H9 (cell line): ENCODE results near the gene SLC16A3. TPM values are rescaled to one million over a fixed set of nuclear protein-coding genes. Genes with fewer than 3 reads are reported as not detected.

Experiments used
- DNase-seq: peaks from one replicate; pipeline ENCODE4 v3.0.0-alpha.2; 2017
- H2AFZ ChIP-seq: one replicate; pipeline ENCODE4 v1.6.1; 2013; ENCODE audit warnings: mild to moderate bottlenecking, low read length, control low read depth, moderate library complexity
- H2AK5ac ChIP-seq: 2 replicates; pipeline ENCODE4 v1.6.1; 2013; ENCODE audit warnings: low read length, control low read depth, mixed read lengths; ENCODE audit not compliant: insufficient read length
- H2BK120ac ChIP-seq: one replicate; pipeline ENCODE4 v1.6.1; 2013; ENCODE audit warnings: low read depth, mild to moderate bottlenecking, low read length, control low read depth, inconsistent platforms; ENCODE audit not compliant: poor library complexity, severe bottlenecking
- H2BK12ac ChIP-seq: 2 replicates; pipeline ENCODE4 v1.6.1; 2013; ENCODE audit warnings: low read length, control low read depth, mixed read lengths, low read depth; ENCODE audit not compliant: insufficient read length
- H2BK15ac ChIP-seq: 2 replicates; pipeline ENCODE4 v1.6.1; 2013; ENCODE audit warnings: low read depth, low read length, control low read depth
- H2BK20ac ChIP-seq: one replicate; pipeline ENCODE4 v1.6.1; 2013; ENCODE audit warnings: low read depth, mild to moderate bottlenecking, low read length, control low read depth, inconsistent platforms; ENCODE audit not compliant: poor library complexity, severe bottlenecking
- H2BK5ac ChIP-seq: 2 replicates; pipeline ENCODE4 v1.6.1; 2013; ENCODE audit warnings: low read length, control low read depth, mixed read lengths; ENCODE audit not compliant: insufficient read length
- H3K14ac ChIP-seq: 2 replicates; pipeline ENCODE4 v1.6.1; 2013; ENCODE audit warnings: low read length, control low read depth; ENCODE audit not compliant: insufficient read depth
- H3K18ac ChIP-seq: 2 replicates; pipeline ENCODE4 v1.6.1; 2013; ENCODE audit warnings: low read depth, mild to moderate bottlenecking, mixed read lengths, low read length, control low read depth; ENCODE audit not compliant: insufficient read length
- H3K23ac ChIP-seq: 2 replicates; pipeline ENCODE4 v1.6.1; 2013; ENCODE audit warnings: low read length, control low read depth, mixed read lengths, low read depth; ENCODE audit not compliant: insufficient read length
- H3K23me2 ChIP-seq: 2 replicates; pipeline ENCODE4 v1.6.1; 2013; ENCODE audit warnings: low read depth, mild to moderate bottlenecking, mixed read lengths, low read length, control low read depth; ENCODE audit not compliant: insufficient read length, poor library complexity, severe bottlenecking
- H3K27ac ChIP-seq: 2 replicates; pipeline ENCODE4 v1.5.1; 2013; ENCODE audit warnings: low read length, control low read depth, mixed read lengths, low read depth; ENCODE audit not compliant: insufficient read length
- H3K27me3 ChIP-seq: 2 replicates; pipeline ENCODE4 v1.6.1; 2013; ENCODE audit warnings: low read length, control low read depth, inconsistent platforms; ENCODE audit not compliant: insufficient read depth
- H3K4ac ChIP-seq: 2 replicates; pipeline ENCODE4 v1.6.1; 2013; ENCODE audit warnings: low read depth, mild to moderate bottlenecking, control low read depth, inconsistent platforms, low read length, moderate library complexity
- H3K4me1 ChIP-seq: 2 replicates; pipeline ENCODE4 v1.6.1; 2013; ENCODE audit warnings: low read length, control low read depth, inconsistent platforms; ENCODE audit not compliant: insufficient read depth
- H3K4me2 ChIP-seq: 2 replicates; pipeline ENCODE4 v1.6.1; 2013; ENCODE audit warnings: low read length, control low read depth, mixed read lengths; ENCODE audit not compliant: insufficient read length, insufficient read depth
- H3K56ac ChIP-seq: 2 replicates; pipeline ENCODE4 v1.6.1; 2013; ENCODE audit warnings: low read depth, mild to moderate bottlenecking, mixed read lengths, low read length, control low read depth; ENCODE audit not compliant: insufficient read length
- H3K79me1 ChIP-seq: 2 replicates; pipeline ENCODE4 v1.6.1; 2013; ENCODE audit warnings: low read depth, mild to moderate bottlenecking, moderate library complexity, low read length, control low read depth, inconsistent platforms; ENCODE audit not compliant: insufficient read depth, poor library complexity, severe bottlenecking
- H3K79me2 ChIP-seq: 2 replicates; pipeline ENCODE4 v1.6.1; 2013; ENCODE audit warnings: low read length, control low read depth, inconsistent platforms; ENCODE audit not compliant: insufficient read depth
- H3K9ac ChIP-seq: 2 replicates; pipeline ENCODE4 v1.6.1; 2013; ENCODE audit warnings: low read length, control low read depth, mixed read lengths; ENCODE audit not compliant: insufficient read length; ENCODE audit errors: extremely low read depth
- H3K9me3 ChIP-seq: one replicate; pipeline ENCODE4 v1.6.1; 2013; ENCODE audit warnings: low read depth, low read length, inconsistent platforms; ENCODE audit not compliant: control insufficient read depth
- H3T11ph ChIP-seq: one replicate; pipeline ENCODE4 v1.6.1; 2013; ENCODE audit warnings: mild to moderate bottlenecking, low read length, control low read depth, inconsistent platforms
- H4K20me1 ChIP-seq: one replicate; pipeline ENCODE4 v1.6.1; 2013; ENCODE audit not compliant: control insufficient read depth, insufficient read length, insufficient read depth
- H4K5ac ChIP-seq: 2 replicates; pipeline ENCODE4 v1.6.1; 2013; ENCODE audit warnings: low read depth, mild to moderate bottlenecking, mixed read lengths, low read length, control low read depth; ENCODE audit not compliant: insufficient read length
- H4K8ac ChIP-seq: replicated peaks from 2 replicates; pipeline ENCODE4 v1.6.1; 2013; ENCODE audit warnings: low read length, control low read depth, mixed read lengths, low read depth; ENCODE audit not compliant: insufficient read length
- H4K91ac ChIP-seq: 2 replicates; pipeline ENCODE4 v1.6.1; 2013; ENCODE audit warnings: low read depth, mild to moderate bottlenecking, moderate library complexity, mixed read lengths, low read length, control low read depth; ENCODE audit not compliant: insufficient read length
- H3K27ac Mint-ChIP-seq, 3 experiments: 2 replicates in 2 of 3; 3 replicates in 1 of 3; pipeline ENCODE4 v1.8.0; 2020 to 2021; ENCODE audit warnings: mixed read lengths in 3 of 3, mild to moderate bottlenecking in 1 of 3, moderate library complexity in 1 of 3
- H3K27me3 Mint-ChIP-seq: 2 replicates; pipeline ENCODE4 v1.8.0; 2021; ENCODE audit warnings: low read depth, mild to moderate bottlenecking, moderate library complexity, mixed read lengths
- H3K36me3 Mint-ChIP-seq, 3 experiments: 2 replicates in 2 of 3; 3 replicates in 1 of 3; pipeline ENCODE4 v1.8.0; 2020 to 2021; ENCODE audit warnings: low read depth in 3 of 3, mixed read lengths in 3 of 3; ENCODE audit not compliant: insufficient read depth in 1 of 3
- H3K4me1 Mint-ChIP-seq, 2 experiments: 2 replicates each; pipeline ENCODE4 v1.8.0; 2020; ENCODE audit warnings: mixed read lengths in 2 of 2
- H3K4me3 Mint-ChIP-seq, 2 experiments: 2 replicates in 1 of 2; 3 replicates in 1 of 2; pipeline ENCODE4 v1.8.0; 2020 to 2021; ENCODE audit warnings: mild to moderate bottlenecking in 2 of 2, mixed read lengths in 2 of 2, moderate library complexity in 1 of 2
- H3K9me3 Mint-ChIP-seq, 2 experiments: 2 replicates in 1 of 2; 3 replicates in 1 of 2; pipeline ENCODE4 v1.8.0; 2020; ENCODE audit warnings: mild to moderate bottlenecking in 2 of 2, mixed read lengths in 2 of 2, moderate library complexity in 1 of 2
- WGBS: extraction: QIAGEN DNeasy Blood & Tissue Kit; methylation state at CpG from one replicate; pipeline ENCODE4 v1.1.7; 2013; ENCODE audit warnings: missing lambda C conversion rate, low lambda C conversion rate, mixed read lengths; ENCODE audit not compliant: insufficient read length; ENCODE audit errors: extremely low coverage; 5-methylcytosine and 5-hydroxymethylcytosine counted together
- total RNA-seq: library from RNA; stranded (reverse); gene quantifications from 2 replicates; pipeline ENCODE4 v1.2.1, GENCODE V29; 2021
- TF ChIP-seq, protein P1 (sequence below): fragments of 200-600 bp; sonication (generic); conservative IDR thresholded peaks from 3 replicates; pipeline ENCODE4 v1.8.0; 2021; ENCODE audit warnings: antibody characterized with exemption, mild to moderate bottlenecking

Gene SLC16A3
- total RNA-seq, 1 experiment from 2014 or later = 28.4 TPM

GRCh38 chr17:82195675-82196672 lies 32.9 kb upstream of the SLC16A3 start:
- no CpG with 5 or more reads among the region's 25 CpGs for WGBS
- H2BK120ac ChIP-seq = no peak overlapping the region
- no peaks in the 10 kb centered on the region for H3K23me2 ChIP-seq
- Mint-ChIP-seq H3K27me3 (peaks cover 4% of the 10 kb centered on the region), H3K9me3 (no peaks in the 10 kb centered on the region), H3K4me1 (no peaks in the 10 kb centered on the region), H3K36me3 (peaks cover 5 to 44% (median 29%) of the 10 kb centered on the region in 3 experiments; a peak in 5 of 7 replicates), H3K4me3 (no peak overlapping the region), H3K27ac (no peak overlapping the region)
- H3K14ac ChIP-seq = no peak overlapping the region
- H3K9me3 ChIP-seq = no peaks in the 10 kb centered on the region
- no peak overlapping the region for H3K9ac ChIP-seq
- no peak overlapping the region for H3K18ac ChIP-seq
- H3K23ac ChIP-seq = no peak overlapping the region
- no peak overlapping the region for H2BK15ac ChIP-seq
- no peaks in the 10 kb centered on the region for H3K79me2 ChIP-seq
- H4K20me1 ChIP-seq = no peaks in the 10 kb centered on the region
- H2AK5ac ChIP-seq = no peak overlapping the region
- no peak overlapping the region for H2BK5ac ChIP-seq
- no peak overlapping the region for H4K8ac ChIP-seq
- H3K4me1 ChIP-seq = no peaks in the 10 kb centered on the region
- H3K56ac ChIP-seq = no peak overlapping the region
- H3K79me1 ChIP-seq = no peaks in the 10 kb centered on the region
- no peaks in the 10 kb centered on the region for H3K27me3 ChIP-seq
- no peak overlapping the region for H3T11ph ChIP-seq
- H3K27ac ChIP-seq = no peak overlapping the region
- H4K91ac ChIP-seq = no peak overlapping the region
- H3K4me2 ChIP-seq = no peak overlapping the region
- no peak overlapping the region for H4K5ac ChIP-seq
- no peak overlapping the region for H3K4ac ChIP-seq
- no peak overlapping the region for H2BK20ac ChIP-seq
- H2AFZ ChIP-seq = no peak overlapping the region
- TF ChIP-seq, protein P1, sequence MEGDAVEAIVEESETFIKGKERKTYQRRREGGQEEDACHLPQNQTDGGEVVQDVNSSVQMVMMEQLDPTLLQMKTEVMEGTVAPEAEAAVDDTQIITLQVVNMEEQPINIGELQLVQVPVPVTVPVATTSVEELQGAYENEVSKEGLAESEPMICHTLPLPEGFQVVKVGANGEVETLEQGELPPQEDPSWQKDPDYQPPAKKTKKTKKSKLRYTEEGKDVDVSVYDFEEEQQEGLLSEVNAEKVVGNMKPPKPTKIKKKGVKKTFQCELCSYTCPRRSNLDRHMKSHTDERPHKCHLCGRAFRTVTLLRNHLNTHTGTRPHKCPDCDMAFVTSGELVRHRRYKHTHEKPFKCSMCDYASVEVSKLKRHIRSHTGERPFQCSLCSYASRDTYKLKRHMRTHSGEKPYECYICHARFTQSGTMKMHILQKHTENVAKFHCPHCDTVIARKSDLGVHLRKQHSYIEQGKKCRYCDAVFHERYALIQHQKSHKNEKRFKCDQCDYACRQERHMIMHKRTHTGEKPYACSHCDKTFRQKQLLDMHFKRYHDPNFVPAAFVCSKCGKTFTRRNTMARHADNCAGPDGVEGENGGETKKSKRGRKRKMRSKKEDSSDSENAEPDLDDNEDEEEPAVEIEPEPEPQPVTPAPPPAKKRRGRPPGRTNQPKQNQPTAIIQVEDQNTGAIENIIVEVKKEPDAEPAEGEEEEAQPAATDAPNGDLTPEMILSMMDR = no peak
- H2BK12ac ChIP-seq = no peak overlapping the region
- DNase-seq = no peak
